ENCODE results near the gene OGFOD1.

Gene OGFOD1

GRCh38 chr16:56411123-56411522, 40.2 kb upstream of the OGFOD1 start:
- no peak overlapping the region for H3K27ac ChIP-seq
- H3K4me3 ChIP-seq (ENCODE audit: low read depth, low read length), result no peak overlapping the region
- no peaks in the 10 kb centered on the region for H3K4me1 ChIP-seq
- no peaks in the 10 kb centered on the region for H3K9me3 ChIP-seq (ENCODE audit: control insufficient read depth, low read length)
- no peak for TF ChIP-seq CTCF (IDR thresholded peaks at IDR 0.05)
- H3K4me2 ChIP-seq (ENCODE audit: low read length), result no peak overlapping the region
- no peaks in the 10 kb centered on the region for H3K36me3 ChIP-seq (ENCODE audit: control insufficient read depth, insufficient read depth, low read length)
- H3K27me3 ChIP-seq (ENCODE audit: control insufficient read depth, insufficient read depth, low read length), result no peaks in the 10 kb centered on the region
- no peak overlapping the region for H3K9ac ChIP-seq
- H2AFZ ChIP-seq, result no peak overlapping the region
- H3K79me2 ChIP-seq, result peaks cover 9% of the 10 kb centered on the region

GRCh38 chr16:56411624-56412023, 39.7 kb upstream of the OGFOD1 start:
- Histone ChIP-seq H3K27ac (no peak overlapping the region), H3K9ac (no peak overlapping the region), H3K36me3 (ENCODE audit: control insufficient read depth, insufficient read depth, low read length) (no peaks in the 10 kb centered on the region), H3K27me3 (ENCODE audit: control insufficient read depth, insufficient read depth, low read length) (no peaks in the 10 kb centered on the region), H3K79me2 (peaks cover 9% of the 10 kb centered on the region), H3K4me1 (no peaks in the 10 kb centered on the region), H3K4me3 (ENCODE audit: low read depth, low read length) (no peak overlapping the region), H3K4me2 (ENCODE audit: low read length) (no peak overlapping the region), H3K9me3 (ENCODE audit: control insufficient read depth, low read length) (no peaks in the 10 kb centered on the region), H2AFZ (no peak overlapping the region)
- no peak for TF ChIP-seq CTCF (IDR thresholded peaks at IDR 0.05)

GRCh38 chr16:56413381-56413780, 38.0 kb upstream of the OGFOD1 start:
- Histone ChIP-seq H3K4me1 (no peaks in the 10 kb centered on the region), H2AFZ (no peak overlapping the region), H3K27ac (no peak overlapping the region), H3K9me3 (ENCODE audit: control insufficient read depth, low read length) (no peaks in the 10 kb centered on the region), H3K4me2 (ENCODE audit: low read length) (no peak overlapping the region), H3K9ac (no peak overlapping the region), H3K4me3 (ENCODE audit: low read depth, low read length) (no peak overlapping the region), H3K27me3 (ENCODE audit: control insufficient read depth, insufficient read depth, low read length) (no peaks in the 10 kb centered on the region), H3K36me3 (ENCODE audit: control insufficient read depth, insufficient read depth, low read length) (no peaks in the 10 kb centered on the region), H3K79me2 (peaks cover 19% of the 10 kb centered on the region)
- TF ChIP-seq CTCF (IDR thresholded peaks at IDR 0.05), result no peak

- no peak overlapping the region for H3K27ac ChIP-seq
- no peaks in the 10 kb centered on the region for H3K4me1 ChIP-seq
- no peaks in the 10 kb centered on the region for H3K9me3 ChIP-seq (ENCODE audit: control insufficient read depth, low read length)
- H3K36me3 ChIP-seq (ENCODE audit: control insufficient read depth, insufficient read depth, low read length), result no peaks in the 10 kb centered on the region
- H3K4me2 ChIP-seq (ENCODE audit: low read length), result no peak overlapping the region
- H2AFZ ChIP-seq, result no peak overlapping the region
- no peaks in the 10 kb centered on the region for H3K27me3 ChIP-seq (ENCODE audit: control insufficient read depth, insufficient read depth, low read length)
- TF ChIP-seq CTCF (IDR thresholded peaks at IDR 0.05), result no peak
- H3K4me3 ChIP-seq (ENCODE audit: low read depth, low read length), result no peak overlapping the region
- no peak overlapping the region for H3K9ac ChIP-seq
- peaks cover 21% of the 10 kb centered on the region for H3K79me2 ChIP-seq
Measured at GRCh38 chr16:56414366-56414765, 37.0 kb upstream of the OGFOD1 start.

GRCh38 chr16:56415875-56416274, 35.5 kb upstream of the OGFOD1 start:
- Histone ChIP-seq H3K4me1 (peaks cover 7% of the 10 kb centered on the region), H3K4me3 (ENCODE audit: low read depth, low read length) (no peak overlapping the region), H3K9me3 (ENCODE audit: control insufficient read depth, low read length) (no peaks in the 10 kb centered on the region), H3K4me2 (ENCODE audit: low read length) (no peak overlapping the region), H2AFZ (no peak overlapping the region), H3K9ac (no peak overlapping the region), H3K27ac (no peak overlapping the region), H3K79me2 (peaks cover 29% of the 10 kb centered on the region), H3K36me3 (ENCODE audit: control insufficient read depth, insufficient read depth, low read length) (no peaks in the 10 kb centered on the region), H3K27me3 (ENCODE audit: control insufficient read depth, insufficient read depth, low read length) (no peaks in the 10 kb centered on the region)
- no peak for TF ChIP-seq CTCF (IDR thresholded peaks at IDR 0.05)

All from parathyroid adenoma (tissue), 2 donors.